Thyroid gland (tissue), 4 donors: ENCODE results near the gene IRAK2. TPM values are rescaled to one million over a fixed set of nuclear protein-coding genes. Genes with fewer than 3 reads are reported as not detected.
A peak's percentile ranks its signal among the peaks of the same experiment; 100 is the strongest.

Source experiments
- DNase-seq, 2 donors: peaks; one replicate each; pipeline ENCODE4 v3.0.0-alpha.2; 2019
- H3K27ac ChIP-seq, 3 donors: fragments of 200-600 bp; sonication (generic); 1 replicate in 2 of 3; 2 replicates in 1 of 3; pipeline ENCODE4 v1.5.1; 2016 to 2019; ENCODE audit warnings: mild to moderate bottlenecking in 1 of 3, moderate library complexity in 1 of 3
- H3K27me3 ChIP-seq: fragments of 200-600 bp; sonication (generic); one replicate; pipeline ENCODE4 v1.5.1; 2019
- H3K36me3 ChIP-seq, 2 donors: fragments of 200-600 bp; sonication (generic); one replicate each; pipeline ENCODE4 v1.5.1; 2016 to 2019
- H3K4me1 ChIP-seq, 2 donors: fragments of 200-600 bp; sonication (generic); one replicate each; pipeline ENCODE4 v1.5.1; 2017 to 2019
- H3K4me3 ChIP-seq, 3 donors: fragments of 200-600 bp; sonication (generic); replicated peaks in 1 of 3; 1 replicate in 2 of 3; 2 replicates in 1 of 3; pipeline ENCODE4 v1.5.1; 2016; ENCODE audit warnings: mild to moderate bottlenecking in 1 of 3
- H3K9me3 ChIP-seq: fragments of 200-600 bp; sonication (generic); one replicate; pipeline ENCODE4 v1.5.1; 2017
- POLR2A ChIP-seq, 2 donors: fragments of 450-650 bp; IDR thresholded peaks; one replicate each; pipeline ENCODE4 v1.6.1; 2017; ENCODE audit warnings: antibody characterized with exemption in 2 of 2, mild to moderate bottlenecking in 2 of 2, moderate library complexity in 1 of 2
- WGBS, 2 donors: methylation state at CpG; one replicate each; pipeline ENCODE4 v1.1.5; 2017; 5-methylcytosine and 5-hydroxymethylcytosine counted together
- intact Hi-C: fragments of 100-400 bp; cut with DNase I; formaldehyde crosslinking; loops from one replicate; pipeline ENCODE4 v1.15.1; 2023
- total RNA-seq, 4 donors: library from RNA; depleted of rRNA; stranded (reverse); fragments of >200 nt; gene quantifications; one replicate each; pipeline ENCODE4 v1.2.3, GENCODE V29; 2016
- TF ChIP-seq, protein P1 (sequence below), 6 experiments: fragments of 200-600 bp in 3 of 6; fragments of 450-650 bp in 3 of 6; sonication (generic) in 3 of 6; IDR thresholded peaks; one replicate each; pipeline ENCODE4 v1.5.1; 2016 to 2019; ENCODE audit warnings: antibody characterized with exemption in 6 of 6, mild to moderate bottlenecking in 2 of 6, inconsistent platforms in 1 of 6, moderate library complexity in 1 of 6

Gene IRAK2
- total RNA-seq, 4 donors from 2014 or later, result 5.0 to 9.1 (median 7.4) TPM

DNA sequence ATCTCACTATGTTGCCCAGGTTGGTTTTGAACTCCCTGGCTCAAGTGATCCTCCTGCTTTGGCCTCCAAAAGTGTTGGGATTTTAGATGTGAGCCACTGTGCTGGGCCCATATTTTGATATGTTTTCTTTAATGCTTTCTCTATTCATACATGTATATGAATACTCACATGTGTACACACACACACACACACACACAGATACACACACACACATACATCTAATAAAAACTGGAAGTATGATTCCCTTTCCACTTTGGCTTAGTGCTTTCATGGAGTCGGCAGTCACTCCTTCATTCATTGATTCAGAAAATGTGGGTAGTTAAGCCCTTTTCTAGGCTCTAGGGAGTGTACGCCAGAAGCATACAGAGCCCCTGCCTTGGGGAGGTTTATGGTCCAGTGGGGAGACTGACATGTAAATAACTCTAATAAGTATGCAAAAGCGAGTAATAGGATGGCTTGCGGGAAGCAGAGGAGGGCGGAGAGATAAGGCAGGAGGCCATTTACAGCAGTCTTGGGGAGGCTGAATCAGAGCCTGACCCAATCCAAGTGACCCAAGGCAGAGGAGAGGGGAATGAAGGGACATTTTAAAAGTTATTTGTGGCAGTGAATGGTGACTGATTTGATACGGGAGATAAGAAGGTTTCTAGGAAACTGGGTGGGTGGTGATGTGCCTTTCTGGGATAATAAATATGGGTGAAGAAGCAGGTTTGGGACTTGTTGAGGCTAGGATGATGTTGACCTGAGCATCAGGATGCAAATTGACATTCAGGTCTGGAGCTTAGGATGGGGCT, 51.1 kb downstream of the IRAK2 start:
- H3K9me3 ChIP-seq, result no peaks in the 10 kb centered on the region
- no peak overlapping the region for H3K4me3 ChIP-seq
- WGBS, 2 donors, result 91 to 92% methylated on average over 6 of the region's 6 CpGs
- no peak for TF ChIP-seq POLR2A (IDR thresholded peaks at IDR 0.05)
- TF ChIP-seq, protein P1, sequence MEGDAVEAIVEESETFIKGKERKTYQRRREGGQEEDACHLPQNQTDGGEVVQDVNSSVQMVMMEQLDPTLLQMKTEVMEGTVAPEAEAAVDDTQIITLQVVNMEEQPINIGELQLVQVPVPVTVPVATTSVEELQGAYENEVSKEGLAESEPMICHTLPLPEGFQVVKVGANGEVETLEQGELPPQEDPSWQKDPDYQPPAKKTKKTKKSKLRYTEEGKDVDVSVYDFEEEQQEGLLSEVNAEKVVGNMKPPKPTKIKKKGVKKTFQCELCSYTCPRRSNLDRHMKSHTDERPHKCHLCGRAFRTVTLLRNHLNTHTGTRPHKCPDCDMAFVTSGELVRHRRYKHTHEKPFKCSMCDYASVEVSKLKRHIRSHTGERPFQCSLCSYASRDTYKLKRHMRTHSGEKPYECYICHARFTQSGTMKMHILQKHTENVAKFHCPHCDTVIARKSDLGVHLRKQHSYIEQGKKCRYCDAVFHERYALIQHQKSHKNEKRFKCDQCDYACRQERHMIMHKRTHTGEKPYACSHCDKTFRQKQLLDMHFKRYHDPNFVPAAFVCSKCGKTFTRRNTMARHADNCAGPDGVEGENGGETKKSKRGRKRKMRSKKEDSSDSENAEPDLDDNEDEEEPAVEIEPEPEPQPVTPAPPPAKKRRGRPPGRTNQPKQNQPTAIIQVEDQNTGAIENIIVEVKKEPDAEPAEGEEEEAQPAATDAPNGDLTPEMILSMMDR (IDR thresholded peaks at IDR 0.05), result no peak
- DNase-seq, result no peak
- H3K4me1 ChIP-seq, result peaks cover 0 to 13% of the 10 kb centered on the region in 2 donors
- H3K27ac ChIP-seq, result no peak overlapping the region
- H3K36me3 ChIP-seq, result no peaks in the 10 kb centered on the region
- intact Hi-C loops, result no loop called here
- H3K27me3 ChIP-seq, result no peaks in the 10 kb centered on the region

DNA sequence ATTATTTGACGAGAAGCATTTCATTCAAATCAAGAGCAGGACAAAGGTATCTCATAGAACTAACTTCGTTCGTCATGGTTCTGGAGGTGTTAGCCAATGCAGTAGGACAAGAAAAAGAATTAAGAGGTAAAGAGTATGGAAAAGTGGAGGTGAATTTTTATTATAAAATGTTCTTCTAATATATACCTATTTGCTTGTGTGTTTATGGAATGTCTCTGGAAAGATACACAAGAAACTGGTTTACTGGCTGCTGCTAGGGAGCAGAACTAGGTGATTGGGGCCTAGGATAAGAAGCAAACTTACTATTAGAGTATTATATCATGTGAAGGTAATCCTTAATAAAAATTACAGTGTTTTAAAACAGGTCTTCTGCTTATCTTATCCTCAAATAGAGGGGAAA, 52.6 kb downstream of the IRAK2 start:
- Histone ChIP-seq H3K36me3 (no peaks in the 10 kb centered on the region), H3K4me3 (no peak overlapping the region), H3K27ac (no peak overlapping the region), H3K4me1 (peaks cover 0 to 13% of the 10 kb centered on the region in 2 donors), H3K27me3 (no peaks in the 10 kb centered on the region), H3K9me3 (no peaks in the 10 kb centered on the region)
- WGBS, 2 donors, result 63 to 80% methylated on average over 3 of the region's 3 CpGs
- intact Hi-C loops, result no loop called here
- DNase-seq, result no peak
- TF ChIP-seq, protein P1 (IDR thresholded peaks at IDR 0.05), result no peak
- TF ChIP-seq POLR2A (IDR thresholded peaks at IDR 0.05), result no peak

DNA sequence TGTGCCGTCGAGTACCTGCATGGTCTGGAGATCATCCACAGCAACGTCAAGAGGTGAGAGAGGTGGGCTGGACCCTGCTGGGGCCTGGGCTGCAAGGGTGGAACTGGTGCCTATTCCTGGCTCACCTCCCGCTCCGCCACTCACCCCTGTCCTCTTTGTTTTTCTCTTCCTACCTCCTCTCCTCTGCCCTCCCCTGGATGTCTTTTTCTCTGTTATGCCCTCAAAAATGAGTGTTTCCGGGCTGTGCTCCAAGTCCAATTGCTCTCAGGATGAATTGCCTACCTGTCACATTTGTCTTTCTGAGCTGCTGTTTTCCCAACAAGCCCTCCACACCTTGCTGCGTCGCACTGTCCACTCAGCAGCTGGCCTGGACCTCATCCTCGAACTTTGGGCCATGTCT, 55.0 kb downstream of the IRAK2 start:
- peak overlapping the region; percentile 34 to 78 (median 46) for H3K27ac ChIP-seq
- intact Hi-C loops, result loop anchor here (10.0 kb wide), 1 partner anchor 105 kb away; the partner anchor contains the start of gene BRK1
- DNase-seq, result peak; percentile 85

DNA sequence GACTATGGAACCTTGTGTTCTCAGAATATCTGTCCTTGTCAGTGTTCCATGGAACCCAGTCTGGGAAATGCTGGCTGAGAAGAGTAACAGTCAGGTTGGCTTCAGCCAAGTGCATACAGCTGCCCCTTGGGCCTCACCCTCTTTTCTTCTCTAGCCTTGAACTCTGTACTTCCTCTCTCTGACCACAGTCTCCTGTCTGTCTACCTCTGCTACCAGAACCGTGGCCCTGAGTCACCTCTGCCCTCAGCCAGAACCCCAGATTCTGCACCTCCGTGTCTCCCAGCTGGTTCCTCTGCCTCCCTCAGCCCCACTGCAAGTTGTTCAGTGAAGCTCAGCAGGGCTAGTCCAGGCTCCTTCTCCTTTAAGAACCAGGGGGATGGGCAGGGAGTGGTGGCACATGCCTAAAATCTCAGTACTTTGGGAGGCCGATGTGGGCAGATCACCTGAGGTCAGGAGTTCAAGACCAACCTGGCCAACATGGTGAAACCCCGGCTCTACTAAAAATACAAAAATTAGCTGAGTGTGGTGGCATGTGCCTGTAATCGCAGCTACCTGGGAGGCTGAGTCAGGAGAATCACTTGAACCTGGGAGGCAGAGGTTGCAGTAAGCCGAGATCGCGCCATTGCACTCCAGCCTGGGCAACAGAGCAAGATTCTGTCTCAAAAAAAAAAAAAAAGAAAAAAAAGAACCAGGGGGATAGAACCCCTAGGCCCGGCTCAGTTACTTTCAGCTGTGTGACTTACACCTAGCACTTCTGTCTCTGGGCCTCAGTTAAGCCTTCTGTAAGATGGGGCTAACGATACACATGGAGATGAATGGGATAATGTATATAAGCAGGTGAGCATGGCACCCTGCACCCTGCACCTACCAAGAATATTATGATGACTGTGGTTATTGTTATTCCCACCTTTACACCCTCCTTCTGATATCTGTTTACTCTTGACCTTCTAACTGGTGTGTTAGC, 59.2 kb downstream of the IRAK2 start:
- intact Hi-C loops, result loop anchor here (2.0 to 10.0 kb wide), 2 partner anchors 59 to 109 kb away; partner anchors contain the start of genes BRK1 and IRAK2
- DNase-seq, result no peak

More for the DNA sequence above, 55.0 kb downstream of the IRAK2 start:
- no peak overlapping the region for H3K4me3 ChIP-seq
- TF ChIP-seq, protein P1 (IDR thresholded peaks at IDR 0.05), result no peak
- no peak for TF ChIP-seq POLR2A (IDR thresholded peaks at IDR 0.05)
- peaks cover 0 to 3% of the 10 kb centered on the region in 2 donors for H3K36me3 ChIP-seq
- H3K4me1 ChIP-seq, result peaks cover 1 to 15% of the 10 kb centered on the region in 2 donors
- no peaks in the 10 kb centered on the region for H3K9me3 ChIP-seq
- no peaks in the 10 kb centered on the region for H3K27me3 ChIP-seq
- 20 to 22% methylated on average over 9 of the region's 9 CpGs for WGBS, 2 donors

More for the DNA sequence above, 59.2 kb downstream of the IRAK2 start:
- TF ChIP-seq, protein P1 (IDR thresholded peaks at IDR 0.05), result no peak
- no peak for TF ChIP-seq POLR2A (IDR thresholded peaks at IDR 0.05)
- 85 to 87% methylated on average over 10 of the region's 10 CpGs for WGBS, 2 donors
- H3K36me3 ChIP-seq, result peaks cover 0 to 3% of the 10 kb centered on the region in 2 donors
- H3K27ac ChIP-seq, result no peak overlapping the region
- no peak overlapping the region for H3K4me3 ChIP-seq
- peaks cover 4 to 21% of the 10 kb centered on the region in 2 donors for H3K4me1 ChIP-seq
- H3K9me3 ChIP-seq, result no peaks in the 10 kb centered on the region
- no peaks in the 10 kb centered on the region for H3K27me3 ChIP-seq
